C4-2B (cell line): ENCODE measurements around the gene KIF6.

ENCODE experiments used
- ZFX ChIP-seq: fragments of 450-650 bp; IDR thresholded peaks from 2 replicates; pipeline ENCODE4 v1.6.1; 2017
- TF ChIP-seq, protein P1 (sequence below): fragments of 450-650 bp; conservative IDR thresholded peaks from 2 replicates; pipeline ENCODE4 v1.5.1; 2017; ENCODE audit warnings: mild to moderate bottlenecking

- TF ChIP-seq, protein P1, sequence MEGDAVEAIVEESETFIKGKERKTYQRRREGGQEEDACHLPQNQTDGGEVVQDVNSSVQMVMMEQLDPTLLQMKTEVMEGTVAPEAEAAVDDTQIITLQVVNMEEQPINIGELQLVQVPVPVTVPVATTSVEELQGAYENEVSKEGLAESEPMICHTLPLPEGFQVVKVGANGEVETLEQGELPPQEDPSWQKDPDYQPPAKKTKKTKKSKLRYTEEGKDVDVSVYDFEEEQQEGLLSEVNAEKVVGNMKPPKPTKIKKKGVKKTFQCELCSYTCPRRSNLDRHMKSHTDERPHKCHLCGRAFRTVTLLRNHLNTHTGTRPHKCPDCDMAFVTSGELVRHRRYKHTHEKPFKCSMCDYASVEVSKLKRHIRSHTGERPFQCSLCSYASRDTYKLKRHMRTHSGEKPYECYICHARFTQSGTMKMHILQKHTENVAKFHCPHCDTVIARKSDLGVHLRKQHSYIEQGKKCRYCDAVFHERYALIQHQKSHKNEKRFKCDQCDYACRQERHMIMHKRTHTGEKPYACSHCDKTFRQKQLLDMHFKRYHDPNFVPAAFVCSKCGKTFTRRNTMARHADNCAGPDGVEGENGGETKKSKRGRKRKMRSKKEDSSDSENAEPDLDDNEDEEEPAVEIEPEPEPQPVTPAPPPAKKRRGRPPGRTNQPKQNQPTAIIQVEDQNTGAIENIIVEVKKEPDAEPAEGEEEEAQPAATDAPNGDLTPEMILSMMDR, result no peak; the same call in 1 of the 2 replicates
- no peak for TF ChIP-seq ZFX
These were observed 6.4 kb upstream of the KIF6 start for GRCh38 chr6:39731565-39731964.
